ENCODE results near the gene ANAPC10. TPM values are rescaled to one million over a fixed set of nuclear protein-coding genes. Genes with fewer than 3 reads are reported as not detected.
A peak's percentile ranks its signal among the peaks of the same experiment; 100 is the strongest.
"Not testable (repeated sequence)": the region's sequence is repeated elsewhere in the genome, so short reads cannot be mapped to it uniquely, and the experiment has no call there.

Gene ANAPC10
- total RNA-seq = 10 to 100 TPM; 16.3 to 31.4 (median 22.9) TPM
- polyA plus RNA-seq = 10 to 100 TPM; 11.3 to 18.0 (median 13.9) TPM

- DNase-seq = peak; percentile 98
- intact Hi-C loops (cut with DNase I) = loop anchor here (2.0 to 10.0 kb wide), 4 partner anchors 83 to 1077 kb away; partner anchors contain the start of genes LSM6, MMAA and OTUD4
- TF ChIP-seq EP300 (IDR thresholded peaks at IDR 0.05) = peak in 1 of 4 donors; percentile 24
- TF ChIP-seq CTCF (IDR thresholded peaks at IDR 0.05) = no peak
- TF ChIP-seq POLR2AphosphoS5 (IDR thresholded peaks at IDR 0.05) = peak; percentile 67 to 93 (median 86)
- TF ChIP-seq POLR2A (IDR thresholded peaks at IDR 0.05) = peak; percentile 28 to 32
Measured at GRCh38 chr4:145097821-145098674, at the start of gene ANAPC10, which contains the start of gene ABCE1. Gene ANAPC10, minus strand, starts transcription at chr4:145098196. Its CDS starts 2,097 bp downstream, at chr4:145096099. Gene ABCE1, plus strand, starts transcription at chr4:145098311. Its CDS starts 6,102 bp downstream, at chr4:145104413.

GRCh38 chr4:145136219-145136618, 38.2 kb upstream of the ANAPC10 start:
- H3K4me3 ChIP-seq; H3K9me3 ChIP-seq; H3K27ac ChIP-seq; H3K27me3 ChIP-seq; intact Hi-C loops (cut with DNase I); DNase-seq: not testable (repeated sequence)
- Histone ChIP-seq H3K4me1 (peaks cover 0 to 12% (median 2%) of the 10 kb centered on the region in 4 donors), H3K36me3 (peaks cover 4 to 45% (median 26%) of the 10 kb centered on the region in 4 donors)
- WGBS, 2 donors = 46% methylated on average over 1 of the region's 1 CpG; no CpG with 5 or more reads in 1 of the 2 donors

More at GRCh38 chr4:145097821-145098674, at the start of gene ANAPC10, which contains the start of gene ABCE1:
- Histone ChIP-seq H3K27ac (peak within 1 kb of the TSS; percentile 86 to 94 (median 92)), H3K4me3 (peak within 1 kb of the TSS; percentile 69 to 85 (median 78)), H3K4me1 (peaks cover 0 to 53% (median 41%) of the 10 kb centered on the region in 4 donors), H3K36me3 (peaks cover 0 to 28% (median 14%) of the 10 kb centered on the region in 4 donors), H3K9me3 (no peaks in the 10 kb centered on the region), H3K27me3 (no peaks in the 10 kb centered on the region)
- WGBS, 2 donors = 0 to 1% methylated on average over 67 of the region's 67 CpGs

- intact Hi-C loops (cut with DNase I) = no loop called here
- H3K36me3 ChIP-seq = peaks cover 0 to 32% (median 2%) of the 10 kb centered on the region in 4 donors
- H3K27me3 ChIP-seq = no peaks in the 10 kb centered on the region
- no peak for DNase-seq
- peaks cover 0 to 14% (median 8%) of the 10 kb centered on the region in 4 donors for H3K4me1 ChIP-seq
- no peaks in the 10 kb centered on the region for H3K9me3 ChIP-seq
- no peak overlapping the region for H3K27ac ChIP-seq
- 67 to 76% methylated on average over 5 of the region's 5 CpGs for WGBS, 2 donors
- no peak overlapping the region for H3K4me3 ChIP-seq
- no peak for TF ChIP-seq POLR2A (IDR thresholded peaks at IDR 0.05)
- no peak for TF ChIP-seq POLR2AphosphoS5 (IDR thresholded peaks at IDR 0.05)
- no peak for TF ChIP-seq CTCF (IDR thresholded peaks at IDR 0.05)
- TF ChIP-seq EP300 (IDR thresholded peaks at IDR 0.05) = no peak
Measured at GRCh38 chr4:145132511-145133098, 34.6 kb upstream of the ANAPC10 start.

GRCh38 chr4:145131848-145132247, 33.9 kb upstream of the ANAPC10 start:
- Histone ChIP-seq H3K27me3 (no peaks in the 10 kb centered on the region), H3K27ac (peak overlapping the region in 1 of 4 donors; percentile 0), H3K4me1 (peaks cover 0 to 14% (median 8%) of the 10 kb centered on the region in 4 donors), H3K9me3 (no peaks in the 10 kb centered on the region), H3K36me3 (peaks cover 0 to 32% (median 0%) of the 10 kb centered on the region in 4 donors), H3K4me3 (no peak overlapping the region)
- DNase-seq = no peak
- TF ChIP-seq CTCF (IDR thresholded peaks at IDR 0.05) = no peak
- TF ChIP-seq POLR2A (IDR thresholded peaks at IDR 0.05) = no peak
- TF ChIP-seq POLR2AphosphoS5 (IDR thresholded peaks at IDR 0.05) = no peak
- no peak for TF ChIP-seq EP300 (IDR thresholded peaks at IDR 0.05)
- intact Hi-C loops (cut with DNase I) = no loop called here
- 90 to 93% methylated on average over 12 of the region's 12 CpGs for WGBS, 2 donors

Data from sigmoid colon (tissue), 7 donors.